Fibroblast of the aortic adventitia (primary cell): Measurements from ENCODE around the gene CD2. TPM values are rescaled to one million over a fixed set of nuclear protein-coding genes. Genes with fewer than 3 reads are reported as not detected.

Experiments used
- DNase-seq: peaks from one replicate; pipeline ENCODE4 v3.0.0-alpha.2; 2010; ENCODE audit warnings: low read depth
- H3K4me3 ChIP-seq: 2 replicates; pipeline ENCODE4 v1.5.1; 2011; ENCODE audit warnings: low read depth, mild to moderate bottlenecking, control low read depth, low read length, moderate library complexity
- total RNA-seq: library from RNA; depleted of rRNA; stranded (reverse); fragments of >200 nt; gene quantifications from 2 replicates; pipeline ENCODE4 v1.2.3, GENCODE V29; 2012; ENCODE audit warnings: low replicate concordance
- TF ChIP-seq, protein P1 (sequence below): IDR thresholded peaks from 2 replicates; pipeline ENCODE4 v1.5.1; 2011; ENCODE audit warnings: mild to moderate bottlenecking, low read length, control low read depth, inconsistent platforms; ENCODE audit not compliant: insufficient read depth

The CD2 gene
- total RNA-seq, 1 donor = not detected

DNA sequence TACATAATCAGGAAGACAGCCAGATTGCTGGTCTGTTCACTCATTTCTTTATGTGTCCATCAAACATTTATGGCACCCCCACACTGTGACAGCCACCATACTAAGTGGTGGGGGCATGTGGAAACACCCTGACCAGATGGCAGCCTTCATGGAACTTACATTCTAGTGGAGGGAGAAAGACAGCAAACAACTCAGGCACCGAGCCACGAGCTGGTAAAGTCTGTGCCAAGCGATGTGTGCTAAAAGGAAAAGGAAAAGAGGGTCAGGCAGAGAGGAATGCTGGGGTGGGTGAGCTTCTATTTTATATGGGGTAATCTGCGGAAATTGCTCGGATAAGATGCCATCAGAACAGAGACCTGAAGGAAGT is 33.2 kb upstream of the CD2 start:
- TF ChIP-seq, protein P1, sequence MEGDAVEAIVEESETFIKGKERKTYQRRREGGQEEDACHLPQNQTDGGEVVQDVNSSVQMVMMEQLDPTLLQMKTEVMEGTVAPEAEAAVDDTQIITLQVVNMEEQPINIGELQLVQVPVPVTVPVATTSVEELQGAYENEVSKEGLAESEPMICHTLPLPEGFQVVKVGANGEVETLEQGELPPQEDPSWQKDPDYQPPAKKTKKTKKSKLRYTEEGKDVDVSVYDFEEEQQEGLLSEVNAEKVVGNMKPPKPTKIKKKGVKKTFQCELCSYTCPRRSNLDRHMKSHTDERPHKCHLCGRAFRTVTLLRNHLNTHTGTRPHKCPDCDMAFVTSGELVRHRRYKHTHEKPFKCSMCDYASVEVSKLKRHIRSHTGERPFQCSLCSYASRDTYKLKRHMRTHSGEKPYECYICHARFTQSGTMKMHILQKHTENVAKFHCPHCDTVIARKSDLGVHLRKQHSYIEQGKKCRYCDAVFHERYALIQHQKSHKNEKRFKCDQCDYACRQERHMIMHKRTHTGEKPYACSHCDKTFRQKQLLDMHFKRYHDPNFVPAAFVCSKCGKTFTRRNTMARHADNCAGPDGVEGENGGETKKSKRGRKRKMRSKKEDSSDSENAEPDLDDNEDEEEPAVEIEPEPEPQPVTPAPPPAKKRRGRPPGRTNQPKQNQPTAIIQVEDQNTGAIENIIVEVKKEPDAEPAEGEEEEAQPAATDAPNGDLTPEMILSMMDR = no peak
- no peak for DNase-seq
- no peak overlapping the region for H3K4me3 ChIP-seq

DNA sequence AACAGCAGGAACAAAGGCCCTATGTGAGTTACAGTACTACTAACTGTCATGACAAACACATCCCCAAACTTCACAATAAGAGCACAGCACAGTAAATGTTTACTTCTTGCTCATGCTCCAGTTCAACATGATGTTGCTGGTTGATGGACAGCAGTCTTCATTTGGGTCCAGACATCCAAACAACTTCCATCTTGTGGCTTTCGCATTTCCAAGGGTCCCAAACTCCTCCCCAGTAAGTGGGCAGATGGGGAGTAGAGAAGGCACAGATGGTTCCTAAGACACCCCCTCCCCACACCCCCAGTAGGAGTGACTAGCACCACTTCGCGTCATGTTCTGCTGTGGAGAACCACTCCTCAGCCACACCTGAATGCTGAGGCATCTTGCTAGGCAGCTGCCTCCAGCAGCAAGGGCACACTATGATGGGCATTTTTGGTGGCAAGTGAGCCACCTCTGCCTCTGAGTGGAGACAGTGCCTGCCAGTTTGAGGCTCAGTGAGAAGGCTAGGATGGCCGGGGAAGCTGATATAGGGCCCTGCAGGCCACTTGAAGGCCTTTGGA is 32.7 kb upstream of the CD2 start:
- DNase-seq = no peak
- TF ChIP-seq, protein P1 = no peak
- H3K4me3 ChIP-seq = no peak overlapping the region

DNA sequence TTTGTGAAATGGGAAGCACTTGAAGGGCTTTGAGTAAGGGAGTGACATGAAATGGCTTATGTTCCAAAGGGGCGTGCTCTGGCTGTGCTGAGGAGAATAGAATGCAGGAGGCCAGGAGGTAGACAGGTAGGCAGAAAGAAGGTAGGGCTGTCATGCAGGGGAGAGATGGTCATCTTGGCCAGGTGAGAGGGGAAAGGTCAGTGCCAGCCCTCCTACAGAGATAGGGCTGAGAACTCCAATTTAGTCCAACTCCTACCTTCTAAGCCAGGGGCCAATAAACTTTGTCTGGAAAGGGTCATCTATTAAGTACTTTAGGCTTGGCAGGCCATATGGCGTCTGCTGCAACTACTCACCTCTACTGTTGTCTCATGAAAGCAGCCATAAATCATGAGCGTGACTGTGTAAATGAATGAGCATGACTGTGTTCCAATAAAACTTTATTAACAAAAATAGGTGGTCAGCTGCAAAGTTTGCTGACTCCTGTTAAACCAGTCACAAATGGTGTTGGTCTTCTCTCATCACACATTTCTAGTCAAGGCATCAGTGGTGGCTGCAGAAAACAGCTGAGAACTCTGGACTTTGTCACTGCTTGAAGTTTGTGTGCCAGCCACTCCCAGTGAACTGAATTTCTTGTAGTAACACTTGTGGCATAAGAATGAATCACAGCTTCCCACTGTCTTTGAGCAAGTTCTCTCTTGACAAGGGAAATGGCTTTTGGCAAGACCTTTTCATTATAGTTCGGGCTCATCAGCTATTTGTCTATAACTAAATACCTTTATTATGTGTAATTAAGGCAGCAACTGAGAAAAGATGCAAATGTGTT is 32.0 kb upstream of the CD2 start:
- no peak overlapping the region for H3K4me3 ChIP-seq
- DNase-seq = no peak
- TF ChIP-seq, protein P1 = no peak

DNA sequence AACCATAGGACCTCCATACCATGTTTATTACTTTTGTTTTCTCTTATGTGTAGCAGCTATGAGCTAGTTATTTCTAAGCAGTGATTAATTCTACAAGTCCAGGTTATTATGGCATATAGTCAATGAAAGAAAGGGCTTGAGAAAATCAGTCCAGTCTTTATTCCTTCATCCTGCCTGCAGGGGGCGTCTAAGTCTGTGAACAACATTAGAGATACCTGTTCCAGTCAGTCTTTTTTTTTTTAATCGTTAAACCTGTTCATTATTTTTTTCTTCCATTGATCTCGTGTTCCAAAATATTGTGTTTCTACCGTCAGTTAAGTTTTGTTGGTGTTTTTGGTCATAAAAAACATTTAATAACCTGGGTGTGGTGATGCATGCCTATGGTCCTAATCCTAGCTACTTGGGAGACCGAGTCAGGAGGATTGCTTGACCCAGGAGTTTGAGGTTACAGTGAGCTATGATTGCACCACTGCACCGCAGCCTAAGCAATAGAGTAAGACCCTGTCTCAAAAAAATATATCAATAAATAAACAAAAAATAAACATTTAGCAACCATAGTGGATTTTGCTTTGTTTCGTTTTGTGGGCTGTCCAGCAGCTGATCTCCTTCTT is 29.4 kb upstream of the CD2 start:
- TF ChIP-seq, protein P1 = peak; percentile 71
- DNase-seq = peak; percentile 70
- no peak overlapping the region for H3K4me3 ChIP-seq

DNA sequence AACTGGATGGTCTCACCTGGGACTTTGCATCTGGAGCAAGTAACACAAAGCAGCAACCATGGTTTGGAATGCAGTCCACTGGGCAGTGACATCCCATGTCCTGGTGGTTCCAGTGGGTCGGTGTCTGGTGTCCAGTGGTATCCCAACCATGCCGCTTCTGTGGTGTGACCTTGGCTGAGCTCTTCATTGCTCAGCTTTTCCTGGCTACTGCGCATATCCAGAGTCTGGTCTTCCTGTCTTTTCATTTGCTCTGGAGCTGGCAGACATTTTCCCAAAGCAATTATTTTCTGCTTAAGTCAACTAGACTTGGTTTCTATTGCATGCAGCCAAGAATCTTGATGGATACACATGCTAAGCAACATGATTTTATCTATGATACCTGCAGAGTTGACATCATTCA is 28.4 kb upstream of the CD2 start:
- H3K4me3 ChIP-seq = no peak overlapping the region
- TF ChIP-seq, protein P1 = no peak
- peak; percentile 60 for DNase-seq

DNA sequence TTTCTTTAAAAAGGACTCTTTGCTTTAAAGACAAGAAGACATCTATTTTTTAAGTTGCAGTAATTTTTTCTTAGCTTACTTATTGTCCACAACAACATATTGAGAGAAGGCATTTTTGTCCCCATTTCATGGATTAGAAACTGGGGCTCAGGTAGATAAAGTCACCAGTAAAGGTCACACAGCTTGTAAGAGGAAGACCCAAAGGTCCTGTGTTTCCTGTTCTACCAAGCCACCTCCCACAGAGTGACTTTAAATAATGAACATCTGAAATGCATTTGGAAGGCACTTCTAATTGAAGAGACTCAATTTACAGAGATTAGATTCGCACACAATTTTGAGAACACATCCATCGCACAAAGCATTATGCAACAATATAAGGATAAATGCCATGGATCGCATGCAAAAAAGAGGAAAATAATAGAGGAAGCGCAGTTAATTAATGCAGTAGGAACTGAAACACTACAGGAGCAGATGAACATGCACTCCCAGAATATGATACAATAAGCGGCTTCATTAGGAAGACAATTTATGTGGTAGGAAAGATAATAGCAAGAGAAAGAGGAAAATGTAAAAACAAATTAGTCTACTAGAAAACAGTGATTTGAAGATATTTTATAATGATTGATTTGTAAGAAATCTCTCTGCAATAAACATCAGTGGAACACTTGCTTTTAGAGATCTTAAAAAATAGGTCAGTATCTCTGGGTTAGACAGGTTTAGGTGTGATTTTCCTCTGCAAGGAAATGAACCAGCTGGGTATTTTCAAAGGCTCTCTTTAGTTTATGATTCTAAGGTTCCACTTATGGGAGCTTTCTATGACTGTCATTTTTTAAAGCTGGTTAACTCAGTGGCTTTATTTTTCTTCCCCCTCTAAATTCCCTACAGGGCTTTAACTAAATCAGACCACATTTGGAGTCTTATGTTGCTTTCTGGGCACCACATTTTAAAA is 27.1 kb upstream of the CD2 start:
- no peak overlapping the region for H3K4me3 ChIP-seq
- no peak for DNase-seq
- TF ChIP-seq, protein P1 = no peak
